HG02642 (cell line): ENCODE results near the gene GPR42.
"Not testable (repeated sequence)": the region's sequence is repeated elsewhere in the genome, so short reads cannot be mapped to it uniquely, and the experiment has no call there.

Experiments used
- ATAC-seq: cut with Tn5 transposase; IDR thresholded peaks from one replicate; pipeline ENCODE4 v1.9.1; 2021; ENCODE audit warnings: mild to moderate bottlenecking; ENCODE audit not compliant: unreplicated experiment, poor library complexity

The GPR42 gene

GRCh38 chr19:35362261-35363000 is 8.4 kb upstream of the GPR42 start:
- ATAC-seq: no peak

- ATAC-seq: no peak
Observed at GRCh38 chr19:35363001-35363590, 7.8 kb upstream of the GPR42 start.

- no peak for ATAC-seq
Observed at GRCh38 chr19:35363711-35364425, 7.0 kb upstream of the GPR42 start.

GRCh38 chr19:35365303-35365702 is 5.6 kb upstream of the GPR42 start:
- ATAC-seq: no peak

GRCh38 chr19:35368378-35368777 is 2.5 kb upstream of the GPR42 start:
- no peak for ATAC-seq

GRCh38 chr19:35369522-35369921 is 1.3 kb upstream of the GPR42 start:
- ATAC-seq: no peak

GRCh38 chr19:35373492-35373891 is 2.6 kb downstream of the GPR42 start:
- ATAC-seq: no peak

GRCh38 chr19:35374031-35374430 is 3.2 kb downstream of the GPR42 start:
- ATAC-seq: not testable (repeated sequence)

GRCh38 chr19:35375505-35376307 is 4.8 kb downstream of the GPR42 start:
- no peak for ATAC-seq

GRCh38 chr19:35377656-35378055 is 6.8 kb downstream of the GPR42 start:
- no peak for ATAC-seq

GRCh38 chr19:35378356-35378755 is 7.5 kb downstream of the GPR42 start:
- no peak for ATAC-seq

- not testable (repeated sequence) for ATAC-seq
Observed at GRCh38 chr19:35379545-35379944, 8.7 kb downstream of the GPR42 start.

- ATAC-seq: no peak
Observed at GRCh38 chr19:35379992-35380391, 9.1 kb downstream of the GPR42 start.

GRCh38 chr19:35380450-35381124 is 9.7 kb downstream of the GPR42 start:
- ATAC-seq: no peak

- no peak for ATAC-seq
Observed at GRCh38 chr19:35381318-35381717, 10.4 kb downstream of the GPR42 start.

GRCh38 chr19:35381926-35382325 is 11.1 kb downstream of the GPR42 start:
- no peak for ATAC-seq

GRCh38 chr19:35383536-35383935 is 12.7 kb downstream of the GPR42 start:
- no peak for ATAC-seq

GRCh38 chr19:35388277-35389054 is 17.6 kb downstream of the GPR42 start:
- ATAC-seq: no peak

GRCh38 chr19:35389192-35389861 is 18.5 kb downstream of the GPR42 start:
- ATAC-seq: no peak
